B cell (primary cell): Measurements from ENCODE around the gene ABHD6. TPM values are rescaled to one million over a fixed set of nuclear protein-coding genes. Genes with fewer than 3 reads are reported as not detected.

Experiments used
- ATAC-seq: fragments of 200-7000 bp; cut with Tn5 transposase; one replicate; pipeline ENCODE4 v1.10.0; 2021; ENCODE audit warnings: low read depth, mild to moderate bottlenecking, moderate number of reproducible peaks, moderate library complexity
- CTCF ChIA-PET: fragments of 350-600 bp; sonication (Branson Sonifier 250); formaldehyde crosslinking; loops from one replicate; lab custom pipeline; 2021; ENCODE audit warnings: antibody characterized with exemption, inconsistent platforms; lab: Charles Lee
- POLR2A ChIA-PET: fragments of 350-600 bp; sonication (Branson Sonifier 250); formaldehyde crosslinking; loops from one replicate; lab custom pipeline; 2021; ENCODE audit warnings: antibody characterized with exemption; lab: Charles Lee
- DNase-seq: peaks from one replicate; pipeline ENCODE4 v3.0.0; 2013
- H2AFZ ChIP-seq: 2 replicates; pipeline ENCODE4 v1.6.1; 2012; ENCODE audit warnings: mild to moderate bottlenecking, low read depth, low read length; ENCODE audit not compliant: insufficient read depth, poor library complexity, severe bottlenecking
- H3K27ac ChIP-seq, 2 donors: 1 replicate in 1 of 2; 2 replicates in 1 of 2; pipeline ENCODE4 v1.5.1; 2012 to 2013; ENCODE audit warnings: low read length in 2 of 2, mild to moderate bottlenecking in 2 of 2, moderate library complexity in 1 of 2
- H3K27me3 ChIP-seq, 4 experiments: fragments of 200-600 bp in 1 of 4; sonication (generic) in 1 of 4; replicated peaks in 1 of 4; 1 replicate in 2 of 4; 2 replicates in 2 of 4; pipeline versions ENCODE4 v1.6.1 to v1.7.0; 2013 to 2016; ENCODE audit warnings: low read length in 3 of 4, mild to moderate bottlenecking in 2 of 4, mixed read lengths in 1 of 4, moderate library complexity in 1 of 4; ENCODE audit not compliant: insufficient read depth in 4 of 4, control insufficient read depth in 3 of 4; ENCODE audit errors: control extremely low read depth in 1 of 4
- H3K36me3 ChIP-seq, 2 experiments: replicated peaks in 1 of 2; 1 replicate in 1 of 2; 2 replicates in 1 of 2; pipeline versions ENCODE4 v1.6.1 to v1.7.1; 2013; ENCODE audit warnings: low read length in 1 of 2; ENCODE audit not compliant: insufficient read depth in 2 of 2, control insufficient read depth in 1 of 2; ENCODE audit errors: control extremely low read depth in 1 of 2, extremely low read depth in 1 of 2
- H3K4me1 ChIP-seq, 2 donors: fragments of 200-600 bp in 1 of 2; sonication (generic) in 1 of 2; 1 replicate in 1 of 2; 2 replicates in 1 of 2; pipeline versions ENCODE4 v1.5.1 to v1.6.1; 2013 to 2017; ENCODE audit warnings: low read length in 2 of 2; ENCODE audit not compliant: control insufficient read depth in 2 of 2, insufficient read depth in 2 of 2
- H3K4me2 ChIP-seq: replicated peaks from 2 replicates; pipeline ENCODE3; 2012; ENCODE audit warnings: mild to moderate bottlenecking, low read depth, low read length; ENCODE audit not compliant: poor library complexity, severe bottlenecking
- H3K4me3 ChIP-seq, 5 experiments: fragments of 200-600 bp in 1 of 5; sonication (generic) in 1 of 5; 1 replicate in 3 of 5; 2 replicates in 2 of 5; pipeline versions ENCODE4 v1.5.1 to v1.7.0; 2011 to 2016; ENCODE audit warnings: low read length in 4 of 5, mild to moderate bottlenecking in 4 of 5, low read depth in 2 of 5, control low read depth in 1 of 5, moderate library complexity in 1 of 5; ENCODE audit not compliant: insufficient read depth in 1 of 5; ENCODE audit errors: control extremely low read depth in 1 of 5, extremely low read depth in 1 of 5
- H3K79me2 ChIP-seq: fragments of 200-600 bp; sonication (generic); one replicate; pipeline ENCODE4 v1.6.0; 2016; ENCODE audit warnings: low read length; ENCODE audit not compliant: control insufficient read depth, insufficient read depth
- H3K9ac ChIP-seq: fragments of 200-600 bp; sonication (generic); 2 replicates; pipeline ENCODE4 v1.6.1; 2017; ENCODE audit warnings: mild to moderate bottlenecking, low read length, moderate library complexity
- H3K9me3 ChIP-seq, 3 donors: one replicate each; pipeline versions ENCODE4 v1.6.1 to v1.7.1; 2013; ENCODE audit warnings: low read length in 2 of 3; ENCODE audit not compliant: control insufficient read depth in 2 of 3, insufficient read depth in 1 of 3; ENCODE audit errors: control extremely low read depth in 1 of 3
- H4K20me1 ChIP-seq: 2 replicates; pipeline ENCODE4 v1.6.0; 2012; ENCODE audit warnings: mild to moderate bottlenecking, low read length; ENCODE audit not compliant: insufficient read depth, control insufficient read depth, poor library complexity, severe bottlenecking
- H3K27ac Mint-ChIP-seq: one replicate; pipeline ENCODE4 v1.8.0; 2021; ENCODE audit warnings: mixed read lengths
- H3K27me3 Mint-ChIP-seq: one replicate; pipeline ENCODE4 v1.8.0; 2021; ENCODE audit warnings: mixed read lengths
- H3K4me1 Mint-ChIP-seq: one replicate; pipeline ENCODE4 v1.8.0; 2021; ENCODE audit warnings: mixed read lengths
- H3K4me3 Mint-ChIP-seq: one replicate; pipeline ENCODE4 v1.8.0; 2021; ENCODE audit warnings: mixed read lengths
- H3K9me3 Mint-ChIP-seq: one replicate; pipeline ENCODE4 v1.8.0; 2022; ENCODE audit warnings: mixed read lengths; ENCODE audit not compliant: insufficient read depth
- CTCF ChIP-seq: fragments of 200-600 bp; IDR thresholded peaks from one replicate; pipeline ENCODE4 v1.8.0; 2022; ENCODE audit warnings: antibody characterized with exemption, mild to moderate bottlenecking
- EZH2 ChIP-seq: IDR thresholded peaks from 2 replicates; pipeline ENCODE4 v1.6.1; 2012; ENCODE audit warnings: borderline replicate concordance, low read depth, mild to moderate bottlenecking, moderate library complexity, low read length; ENCODE audit not compliant: insufficient read depth, poor library complexity, severe bottlenecking
- WGBS: methylation state at CpG from one replicate; pipeline ENCODE4 v1.1.5; 2013; ENCODE audit warnings: missing lambda C conversion rate; ENCODE audit not compliant: insufficient coverage; 5-methylcytosine and 5-hydroxymethylcytosine counted together
- intact Hi-C: fragments of 100-400 bp; cut with micrococcal nuclease; formaldehyde crosslinking; loops from one replicate; pipeline ENCODE4 v1.10.0; 2022
- polyA plus RNA-seq: library from polyadenylated mRNA; depleted of rRNA; stranded (reverse); fragments of >200 nt; gene quantifications from 2 replicates; pipeline ENCODE4 v1.2.3, GENCODE V29; 2012
- total RNA-seq, 2 donors: library from RNA; stranded (reverse); fragments of 120-200 nt in 1 of 2; gene quantifications; 1 replicate in 1 of 2; 2 replicates in 1 of 2; pipeline versions ENCODE4 v1.2.3 to v1.2.4, GENCODE V29; 2013 to 2022

Gene ABHD6
- total and polyA plus RNA-seq, 2 donors (not counting 1 experiment from before 2014, with no cell fraction given): 4.5 to 24.2 TPM

DNA sequence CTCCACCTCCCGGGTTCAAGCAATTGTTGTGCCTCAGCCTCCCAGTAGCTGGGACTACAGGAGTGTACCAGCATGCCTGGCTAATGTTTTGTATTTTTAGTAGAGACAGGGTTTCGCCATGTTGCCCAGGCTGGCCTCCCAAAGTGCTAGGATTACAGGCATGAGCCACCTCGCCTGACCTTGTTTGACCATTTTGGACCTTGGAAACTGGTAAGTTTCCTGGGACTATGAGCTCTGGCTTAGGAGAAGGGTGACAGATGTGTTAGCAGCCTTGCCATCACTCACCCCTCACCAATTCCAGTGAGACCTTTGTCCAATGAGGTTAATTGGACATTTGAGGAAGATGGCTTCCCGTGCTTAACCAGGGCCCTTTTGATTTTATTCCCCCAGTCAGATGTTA is 46.7 kb upstream of the ABHD6 start:
- H3K4me3 Mint-ChIP-seq: no peak overlapping the region
- no peak for ATAC-seq
- no peak for DNase-seq
- H3K4me1 Mint-ChIP-seq: peaks cover 3% of the 10 kb centered on the region
- no peak overlapping the region for H2AFZ ChIP-seq
- H3K4me2 ChIP-seq: no peak overlapping the region
- H3K4me3 ChIP-seq: no peak overlapping the region
- peaks cover 2% of the 10 kb centered on the region for H3K9me3 Mint-ChIP-seq
- H3K4me1 ChIP-seq: peaks cover 0 to 5% of the 10 kb centered on the region in 2 donors
- H3K79me2 ChIP-seq: no peaks in the 10 kb centered on the region
- POLR2A ChIA-PET: interaction anchor here (1.1 kb wide), 1 partner anchor 24 kb away, joined by 3 read pairs; no protein-coding TSS in a partner anchor
- peaks cover 0 to 6% of the 10 kb centered on the region in 2 experiments for H3K36me3 ChIP-seq
- peaks cover 0 to 18% (median 2%) of the 10 kb centered on the region in 3 donors for H3K9me3 ChIP-seq
- H3K9ac ChIP-seq: no peak overlapping the region
- H3K27ac ChIP-seq: no peak overlapping the region
- no peaks in the 10 kb centered on the region for H3K27me3 Mint-ChIP-seq
- 93% methylated on average over 2 of the region's 4 CpGs for WGBS
- CTCF ChIA-PET: interaction anchor here (4.8 to 15.0 kb wide), 5 partner anchors 9 to 116 kb away, joined by 40 to 336 read pairs (median 75); partner anchors contain the start of genes DNASE1L3, HTD2 and RPP14
- no peaks in the 10 kb centered on the region for H4K20me1 ChIP-seq
- intact Hi-C loops: no loop called here
- TF ChIP-seq EZH2 (no peak), CTCF (no peak)
- no peaks in the 10 kb centered on the region for H3K27me3 ChIP-seq
- peak overlapping the region; percentile 2 for H3K27ac Mint-ChIP-seq

DNA sequence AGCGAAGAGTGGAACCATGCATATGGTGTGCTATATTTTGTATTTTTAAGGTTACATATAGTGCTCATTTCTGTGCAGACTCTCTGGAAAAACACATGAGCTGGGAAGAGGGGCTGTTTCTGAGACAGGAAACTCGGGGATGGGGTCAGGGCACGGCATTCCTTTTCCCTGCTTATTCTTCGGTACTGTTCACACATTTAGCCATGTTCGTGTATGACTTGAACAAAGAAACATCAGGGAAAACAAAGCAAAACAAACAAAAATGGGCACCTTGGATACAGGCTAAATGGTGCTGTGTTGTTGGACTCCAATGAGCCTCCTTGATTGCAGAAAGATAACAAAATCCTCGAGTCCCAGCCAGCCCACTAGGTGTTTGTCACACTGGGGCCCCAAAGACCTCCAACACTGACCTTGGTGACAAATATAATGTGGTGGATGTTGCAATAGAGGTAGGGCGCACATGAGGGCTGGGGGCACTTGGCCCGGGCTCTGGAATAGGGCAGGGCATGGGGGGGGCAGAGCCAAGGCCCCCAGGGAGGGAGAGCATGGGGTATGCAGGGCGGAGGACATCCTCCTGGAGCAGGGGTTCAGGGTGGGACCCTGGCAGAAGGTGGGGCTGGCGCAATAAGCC is 46.1 kb upstream of the ABHD6 start:
- CTCF ChIA-PET: interaction anchor here (1.8 to 15.0 kb wide), 6 partner anchors 9 to 115 kb away, joined by 6 to 336 read pairs (median 70); partner anchors contain the start of genes DNASE1L3, HTD2 and RPP14

More for the DNA sequence above, 46.1 kb upstream of the ABHD6 start:
- WGBS: 88% methylated on average over 9 of the region's 10 CpGs
- no peak overlapping the region for H2AFZ ChIP-seq
- H3K9me3 ChIP-seq: peaks cover 0 to 24% (median 5%) of the 10 kb centered on the region in 3 donors
- H3K4me1 ChIP-seq: peaks cover 0 to 6% of the 10 kb centered on the region in 2 donors
- Mint-ChIP-seq H3K27me3 (no peaks in the 10 kb centered on the region), H3K4me1 (peaks cover 4% of the 10 kb centered on the region), H3K27ac (peak overlapping the region; percentile 2), H3K9me3 (peaks cover 2% of the 10 kb centered on the region), H3K4me3 (no peak overlapping the region)
- no peaks in the 10 kb centered on the region for H4K20me1 ChIP-seq
- intact Hi-C loops: no loop called here
- peaks cover 0 to 6% of the 10 kb centered on the region in 2 experiments for H3K36me3 ChIP-seq
- no peak overlapping the region for H3K9ac ChIP-seq
- POLR2A ChIA-PET: no interaction called here
- no peaks in the 10 kb centered on the region for H3K27me3 ChIP-seq
- ATAC-seq (no peak), DNase-seq (no peak)
- TF ChIP-seq CTCF (no peak), EZH2 (no peak)
- no peak overlapping the region for H3K27ac ChIP-seq
- H3K4me3 ChIP-seq: no peak overlapping the region
- no peaks in the 10 kb centered on the region for H3K79me2 ChIP-seq
- H3K4me2 ChIP-seq: no peak overlapping the region
